HG03060 (cell line): ENCODE results near the gene PRKAR2B.
A peak's percentile ranks its signal among the peaks of the same experiment; 100 is the strongest.
"Not testable (repeated sequence)": the region's sequence is repeated elsewhere in the genome, so short reads cannot be mapped to it uniquely, and the experiment has no call there.

ENCODE experiments used
- ATAC-seq: cut with Tn5 transposase; IDR thresholded peaks from one replicate; pipeline ENCODE4 v1.9.1; 2021; ENCODE audit warnings: low read depth, moderate number of reproducible peaks; ENCODE audit not compliant: unreplicated experiment

Gene PRKAR2B

DNA sequence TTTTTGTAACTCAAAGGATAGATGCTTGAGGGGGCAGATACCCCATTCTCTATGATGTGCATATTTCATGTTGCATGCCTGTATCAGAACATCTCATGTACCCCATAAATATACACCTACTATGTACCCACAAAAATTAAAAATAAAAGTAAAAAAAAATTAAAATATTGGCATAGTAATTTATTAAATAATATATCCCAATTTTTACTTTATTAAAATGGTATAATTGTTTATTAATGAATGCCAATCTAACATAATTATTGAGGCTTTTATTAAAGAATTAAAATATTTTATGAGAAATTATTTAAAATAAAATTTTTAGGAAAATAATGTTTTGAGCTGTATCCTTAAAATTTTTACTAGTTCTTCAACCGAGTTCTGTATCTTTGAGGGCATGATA lies 105.4 kb downstream of the PRKAR2B start:
- ATAC-seq = no peak

DNA sequence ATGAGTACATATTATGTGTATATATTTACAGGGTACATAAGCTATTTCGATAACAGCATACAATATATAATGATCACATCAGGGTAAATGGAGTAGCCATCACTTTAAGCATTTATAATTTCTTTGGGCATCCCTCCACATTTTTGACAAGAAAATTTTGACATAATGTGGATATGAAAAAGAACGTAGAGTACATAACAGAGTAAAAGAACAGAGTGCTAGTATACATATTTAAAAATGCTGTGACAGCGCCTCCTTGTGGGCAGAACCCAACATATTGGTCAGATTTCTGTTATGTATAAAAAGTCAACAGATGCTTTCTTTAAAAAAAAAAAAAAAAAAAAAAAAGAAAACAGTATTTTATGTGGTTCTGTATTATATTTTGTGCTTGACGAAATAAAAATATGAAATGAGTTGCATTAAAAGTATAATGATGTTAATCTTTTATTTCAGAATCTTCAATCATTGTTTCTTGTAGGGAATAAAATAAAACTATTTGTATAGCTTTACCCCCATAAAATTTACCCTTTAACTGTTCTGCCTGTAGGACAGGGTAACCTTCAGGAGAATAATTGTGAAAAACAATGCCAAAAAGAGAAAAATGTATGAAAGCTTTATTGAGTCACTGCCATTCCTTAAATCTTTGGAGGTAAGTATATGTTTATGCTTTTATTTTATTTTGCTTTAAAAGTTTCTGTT lies 106.0 kb downstream of the PRKAR2B start:
- ATAC-seq = no peak

DNA sequence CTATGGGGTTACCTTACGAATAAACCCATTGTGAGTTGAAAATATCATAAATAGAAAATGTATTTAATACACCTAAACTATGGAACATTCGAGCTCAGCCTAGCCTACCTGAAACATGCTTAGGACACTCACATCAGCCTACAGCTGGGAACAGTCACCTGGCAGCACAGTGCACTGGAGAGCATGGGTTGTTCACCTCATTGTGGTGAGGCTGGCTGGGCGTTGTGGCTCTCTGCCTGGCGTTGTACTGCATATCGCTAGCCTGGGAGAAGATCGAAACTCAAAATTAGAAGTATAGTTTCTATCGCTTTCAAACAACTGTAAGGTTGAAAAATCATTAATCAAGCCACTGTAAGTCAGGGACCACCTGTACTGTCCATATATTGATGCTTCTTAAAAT lies 107.0 kb downstream of the PRKAR2B start:
- ATAC-seq = no peak

DNA sequence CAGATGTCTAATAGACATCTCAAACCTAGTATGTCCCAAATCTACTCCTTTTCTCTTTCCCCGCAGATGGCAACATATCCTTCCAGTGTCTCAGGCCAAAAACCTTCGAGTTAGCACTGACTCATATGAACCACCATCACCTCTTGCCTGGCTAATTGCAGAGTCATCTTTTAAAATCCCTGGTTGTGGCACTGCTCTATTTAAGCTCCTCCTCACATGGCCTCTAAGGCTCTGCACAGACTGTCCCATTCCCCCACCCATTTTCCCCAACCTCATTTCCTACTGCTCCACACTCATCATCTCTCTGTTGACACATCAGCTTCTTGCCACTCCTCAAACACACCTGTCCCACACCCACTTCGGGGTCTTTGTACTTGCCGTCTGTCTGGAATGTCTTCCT lies 107.5 kb downstream of the PRKAR2B start:
- no peak for ATAC-seq

DNA sequence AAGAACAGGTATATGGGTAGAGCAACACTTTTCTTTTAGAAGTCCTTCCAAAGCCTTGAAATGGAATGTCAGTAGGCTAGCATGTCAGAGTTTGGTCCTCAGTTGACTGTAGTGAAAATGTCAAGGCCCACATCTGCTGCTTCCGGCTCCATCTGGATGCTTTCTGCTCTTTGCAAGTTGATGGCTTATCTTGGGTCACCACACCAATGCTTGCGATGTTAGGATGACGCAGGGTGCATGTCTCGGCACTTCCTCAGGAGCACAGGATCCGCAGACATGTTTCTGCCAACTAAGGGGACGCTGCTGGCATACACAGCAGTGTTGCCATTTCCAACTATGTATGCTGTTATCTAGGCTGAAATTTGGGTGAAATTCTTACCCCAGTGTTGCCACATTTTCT lies 110.3 kb downstream of the PRKAR2B start:
- no peak for ATAC-seq

DNA sequence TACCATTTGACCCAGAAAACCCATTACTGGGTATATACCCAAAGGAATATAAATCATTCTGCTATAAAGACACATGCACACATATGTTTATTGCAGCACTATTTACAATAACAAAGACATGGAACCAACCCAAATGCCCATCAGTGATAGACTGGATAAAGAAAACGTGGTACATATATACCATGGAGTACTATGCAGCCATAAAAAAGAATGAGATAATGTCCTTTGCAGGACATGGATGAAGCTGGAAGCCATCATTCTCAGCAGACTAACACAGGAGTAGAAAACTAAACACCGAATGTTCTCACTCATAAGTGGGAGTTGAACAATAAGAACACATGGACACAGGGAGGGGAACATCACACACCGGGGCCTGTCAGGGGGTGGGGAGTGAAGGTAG lies 111.2 kb downstream of the PRKAR2B start:
- ATAC-seq = not testable (repeated sequence)

DNA sequence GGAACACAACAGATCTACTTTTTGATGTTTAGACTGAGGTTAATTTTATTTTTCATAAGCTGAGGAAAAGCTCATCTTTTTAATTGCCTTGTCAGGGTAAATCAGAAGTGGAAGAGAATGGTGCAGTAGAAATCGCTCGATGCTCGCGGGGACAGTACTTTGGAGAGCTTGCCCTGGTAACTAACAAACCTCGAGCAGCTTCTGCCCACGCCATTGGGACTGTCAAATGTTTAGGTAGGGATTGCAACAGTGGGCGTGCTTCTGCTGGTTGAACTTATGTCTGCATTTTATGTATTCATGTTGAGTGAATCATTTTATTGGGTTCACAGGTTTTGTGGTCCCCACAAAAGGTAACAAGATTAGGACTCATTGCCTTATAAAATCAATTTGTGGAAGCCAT lies 112.6 kb downstream of the PRKAR2B start:
- ATAC-seq = no peak

DNA sequence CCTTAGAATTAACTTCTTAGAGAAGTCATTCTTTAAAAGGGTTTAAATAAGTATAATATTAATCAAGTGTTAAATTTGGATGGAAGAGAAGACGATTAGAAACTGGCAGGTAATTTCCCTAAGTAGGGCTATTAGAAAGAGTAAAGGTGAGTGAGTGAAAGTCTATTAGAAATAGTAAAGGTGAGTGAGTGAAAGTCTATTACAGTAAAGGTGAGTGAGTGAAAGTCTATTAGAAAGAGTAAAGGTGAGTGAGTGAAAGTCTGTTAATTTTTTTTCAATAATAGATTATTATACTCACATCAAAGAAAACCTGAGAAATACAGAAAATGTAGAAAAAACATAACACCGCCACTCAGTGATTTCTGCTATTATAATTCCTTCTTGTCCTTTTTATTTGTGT lies 113.5 kb downstream of the PRKAR2B start:
- ATAC-seq = no peak

DNA sequence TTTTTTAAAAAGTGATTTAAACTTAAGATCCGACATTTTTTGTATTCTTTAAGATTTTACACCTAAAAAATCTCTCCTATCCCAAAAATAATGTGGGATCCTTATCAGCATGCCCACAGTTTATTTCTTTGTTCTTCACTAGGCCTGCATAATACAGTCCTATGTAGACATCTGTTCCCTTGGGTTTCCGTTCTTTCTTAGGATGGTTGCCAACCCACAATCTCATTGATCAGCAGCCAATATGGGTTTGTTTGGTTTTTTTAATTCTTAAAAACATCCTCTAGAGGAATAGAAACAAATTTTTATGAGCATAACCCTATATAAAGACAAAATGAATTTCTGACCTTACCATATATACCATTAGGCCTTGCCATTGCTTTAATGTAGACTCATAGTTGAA lies 115.9 kb downstream of the PRKAR2B start:
- no peak for ATAC-seq

DNA sequence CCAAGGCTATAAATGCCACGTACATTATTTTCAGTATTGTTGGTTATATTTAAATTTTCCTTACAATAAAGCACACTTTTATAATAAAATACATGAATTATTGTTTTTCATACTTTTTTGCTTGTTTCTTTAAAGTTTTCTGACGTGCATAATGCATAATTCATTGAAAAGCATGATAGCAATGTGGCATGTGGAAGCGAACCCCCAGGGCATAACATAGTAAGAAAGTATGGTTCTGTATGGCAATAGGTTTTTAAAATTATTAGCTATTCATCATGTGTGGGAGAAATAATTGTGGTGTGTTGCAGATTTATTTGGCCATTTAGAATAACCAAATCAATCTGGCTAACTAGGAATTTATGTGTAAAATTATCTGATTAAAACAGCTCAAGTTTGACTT lies 116.9 kb downstream of the PRKAR2B start:
- ATAC-seq = no peak

DNA sequence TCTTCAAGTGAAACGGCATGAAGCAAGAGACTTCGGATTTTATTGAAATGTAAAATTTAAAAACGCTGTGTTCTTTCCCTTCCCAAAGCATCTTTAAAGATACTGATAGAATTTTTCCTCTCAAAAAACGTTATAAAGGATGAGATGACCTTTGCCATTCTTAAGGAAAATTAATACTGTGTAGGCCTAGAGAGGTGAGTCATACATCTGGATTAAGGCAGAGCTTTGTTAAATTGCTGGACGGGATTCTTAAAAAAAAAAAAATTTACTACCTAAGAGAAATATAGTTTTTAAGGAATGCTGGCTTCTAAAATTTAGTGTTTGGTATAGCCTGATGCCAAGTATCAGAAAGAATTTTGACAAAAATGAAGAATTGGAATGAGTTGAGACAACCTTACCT lies 118.0 kb downstream of the PRKAR2B start:
- ATAC-seq = no peak

DNA sequence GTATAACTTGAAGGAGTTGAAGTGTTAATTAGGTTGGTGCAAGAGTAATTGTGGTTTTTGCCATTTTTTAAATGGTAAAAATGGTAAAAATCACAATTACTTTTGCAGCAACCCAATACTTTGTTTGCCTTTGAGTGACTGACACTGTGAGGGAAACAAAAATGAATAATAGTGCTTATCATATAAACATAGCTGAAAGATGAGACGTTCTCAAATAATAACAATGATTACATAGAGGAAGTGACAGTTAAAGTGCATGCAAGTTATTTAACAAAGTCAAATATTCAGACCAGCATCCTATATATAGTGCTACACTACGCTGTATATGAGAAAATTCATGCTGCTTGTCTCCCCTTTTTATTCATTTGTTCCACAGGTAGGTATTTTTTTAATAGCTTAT lies 119.6 kb downstream of the PRKAR2B start:
- no peak for ATAC-seq

DNA sequence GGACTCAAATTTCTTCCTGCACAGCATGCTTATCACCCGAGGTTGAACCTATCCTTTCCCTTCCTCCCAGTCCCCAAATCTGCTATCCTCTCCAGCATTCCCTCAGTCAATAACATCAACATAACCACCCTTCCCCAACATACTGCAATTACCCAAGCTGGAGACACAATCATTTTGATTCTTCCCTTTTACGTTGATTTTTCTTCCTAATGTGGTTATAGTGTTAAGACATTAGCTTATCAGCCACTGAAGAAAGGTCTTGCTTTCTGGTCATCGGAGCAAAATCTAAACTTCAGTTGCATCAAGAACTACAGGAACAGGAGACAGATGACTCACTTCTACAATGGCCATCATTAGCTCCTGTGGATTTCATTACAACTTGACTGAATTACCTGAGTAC lies 120.8 kb downstream of the PRKAR2B start:
- ATAC-seq = no peak

DNA sequence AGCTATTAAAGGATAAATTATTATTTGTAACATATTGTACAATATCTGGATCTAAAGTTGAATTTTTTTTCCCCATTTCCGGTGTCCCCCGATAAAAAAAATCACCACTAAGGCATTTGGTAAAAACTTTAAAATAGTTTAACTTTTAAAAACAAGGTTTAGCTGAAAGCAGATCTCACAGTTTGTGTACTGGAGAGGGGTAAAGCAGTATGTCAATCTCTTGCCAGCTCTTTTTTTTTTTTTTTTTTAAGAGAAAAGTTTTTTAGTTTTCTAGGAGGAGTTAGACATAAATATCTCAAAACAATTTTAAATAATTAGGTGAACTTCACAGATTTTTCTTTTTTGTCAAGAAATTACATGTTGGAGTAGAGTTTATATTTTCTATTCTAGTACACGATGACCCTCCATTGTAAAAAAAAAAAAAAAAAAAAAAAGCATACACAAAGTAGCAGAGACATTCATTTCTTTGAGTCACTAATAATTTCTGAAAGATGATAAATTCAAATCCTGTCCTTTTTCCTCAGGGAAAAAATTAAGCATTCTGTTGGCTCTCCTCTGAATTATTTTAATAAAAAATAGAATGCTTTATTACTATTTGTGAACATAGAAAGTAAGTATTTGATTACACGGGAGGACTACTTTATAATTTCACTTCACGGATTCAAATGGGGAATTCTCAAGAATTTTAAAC lies 122.4 kb downstream of the PRKAR2B start:
- no peak for ATAC-seq

DNA sequence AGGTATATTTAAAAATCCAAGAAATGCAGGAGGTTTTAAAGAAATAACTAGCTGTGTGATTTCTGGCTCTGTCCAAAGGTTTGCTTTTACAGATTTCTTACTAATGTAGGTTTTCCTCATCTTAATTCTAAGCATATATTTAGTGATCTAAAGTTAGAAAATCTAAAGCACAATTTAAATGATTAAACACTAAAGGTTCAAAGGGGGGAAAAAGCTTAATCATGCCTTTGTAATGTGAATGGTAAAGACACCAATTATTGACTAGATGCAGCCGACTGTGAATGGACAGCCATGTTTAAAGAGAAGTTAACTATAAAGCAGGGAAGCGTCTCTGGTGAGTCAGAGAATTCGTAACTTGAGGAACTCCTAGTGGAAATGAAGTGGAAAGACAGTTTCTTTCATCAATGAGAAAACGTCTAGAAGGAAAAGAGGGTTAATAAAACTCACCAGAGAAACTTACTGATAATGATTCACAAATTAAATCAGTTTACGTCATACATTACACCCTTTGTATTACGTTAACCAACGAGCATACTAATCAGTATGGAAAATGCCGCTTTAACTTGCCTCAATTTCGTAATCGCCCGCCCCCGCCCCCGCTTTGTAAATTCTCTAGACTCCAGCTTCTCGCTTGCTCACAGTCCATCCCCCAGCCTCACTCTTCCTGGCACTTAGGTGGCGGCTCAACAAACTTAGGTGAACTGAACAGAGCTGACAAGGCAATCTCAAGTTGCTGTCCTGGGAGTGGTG lies 123.2 kb downstream of the PRKAR2B start:
- ATAC-seq = no peak

DNA sequence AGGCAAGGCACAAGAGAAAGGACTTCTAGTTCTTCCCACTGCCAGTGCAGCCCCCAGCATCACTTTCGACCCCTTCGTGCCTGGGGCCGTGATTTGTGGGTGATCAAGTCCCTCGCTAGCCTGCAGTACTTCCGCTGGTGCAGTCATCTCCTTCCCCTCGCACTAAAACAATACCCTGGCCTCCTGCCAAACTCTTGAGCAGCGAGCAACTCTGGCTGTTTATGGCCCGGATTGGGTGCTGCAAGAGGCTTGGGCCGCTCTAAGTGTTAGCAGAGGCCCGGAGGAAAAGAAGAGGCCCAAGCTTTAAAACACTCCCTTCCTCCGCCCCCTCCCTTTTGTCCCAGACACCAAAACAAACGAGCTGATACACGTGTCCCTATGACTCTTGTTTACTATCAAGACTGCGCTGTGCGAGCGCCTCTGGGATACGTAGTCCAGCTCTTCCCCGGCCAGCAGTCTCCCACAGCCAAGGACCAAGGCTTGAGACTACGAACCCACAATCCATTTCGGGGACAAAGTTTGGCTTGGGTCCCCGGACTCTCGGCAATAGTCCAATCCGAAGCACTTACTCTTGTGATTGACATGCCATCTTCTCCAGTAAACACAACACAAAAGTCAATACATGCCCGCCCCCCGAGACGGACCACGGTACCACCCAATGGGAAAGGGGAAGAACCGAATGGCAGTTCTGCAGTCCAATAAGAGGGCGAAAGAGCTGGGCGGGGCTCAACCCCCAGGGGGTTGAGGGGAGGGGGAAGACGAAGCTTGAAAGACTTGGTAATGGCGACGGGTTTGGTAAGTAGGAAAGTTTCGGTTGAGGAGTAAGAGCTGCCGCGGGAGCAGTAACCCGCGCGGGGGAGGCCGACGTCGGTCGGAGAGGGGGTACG lies 124.0 kb downstream of the PRKAR2B start, which contains the start of gene HBP1:
Gene HBP1 (plus strand): TSS at position 771 of the 887 bp plus-strand sequence. CDS start 10,891 bp downstream, outside the sequence.
- ATAC-seq = peak; percentile 82

DNA sequence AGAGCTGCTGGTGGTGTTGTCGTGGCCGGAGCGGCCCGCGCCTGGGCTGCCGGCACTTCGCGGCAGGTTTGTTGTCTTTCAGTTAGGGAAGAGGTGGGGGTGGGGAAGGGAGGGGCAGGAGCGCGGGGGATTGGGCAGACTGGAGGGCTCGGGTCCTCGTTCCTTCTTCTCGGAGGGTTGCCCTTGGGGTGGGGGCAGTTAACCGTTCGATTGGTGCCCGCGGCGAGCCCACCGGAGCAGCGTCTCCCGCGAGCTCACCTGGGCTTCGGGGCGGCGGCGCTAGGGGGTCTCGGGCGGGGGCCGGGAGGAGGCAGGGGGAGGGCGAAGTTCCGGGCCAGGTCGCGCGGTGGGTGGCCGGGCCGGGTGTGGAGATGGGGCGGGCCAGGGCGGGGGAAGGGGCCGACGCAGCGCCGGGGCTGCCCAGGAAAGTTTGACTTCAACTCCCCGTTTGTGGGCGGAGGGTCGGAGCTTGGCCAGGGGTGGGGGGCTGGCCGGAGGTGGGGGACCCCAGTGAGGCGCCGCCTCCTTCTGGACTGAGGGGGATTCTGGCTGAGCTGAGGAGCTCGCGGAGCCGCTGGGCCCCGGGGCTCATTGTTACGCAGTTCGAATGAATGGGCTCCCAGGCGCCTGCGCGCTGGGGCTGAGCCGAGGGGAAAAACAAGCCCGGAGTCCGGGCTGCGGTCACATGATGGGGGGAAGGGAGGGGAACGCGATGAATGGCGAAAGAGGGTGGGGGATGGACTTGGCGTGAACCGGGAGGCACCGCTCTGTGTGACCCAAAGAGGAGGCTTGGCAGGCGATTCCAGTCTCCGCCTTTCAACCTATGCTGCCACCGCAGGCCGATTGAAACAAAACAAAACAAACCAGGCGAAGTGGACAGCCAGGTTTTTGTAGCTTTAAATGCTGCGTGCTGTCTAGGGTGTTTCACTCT lies 124.9 kb downstream of the PRKAR2B start:
- ATAC-seq = no peak

DNA sequence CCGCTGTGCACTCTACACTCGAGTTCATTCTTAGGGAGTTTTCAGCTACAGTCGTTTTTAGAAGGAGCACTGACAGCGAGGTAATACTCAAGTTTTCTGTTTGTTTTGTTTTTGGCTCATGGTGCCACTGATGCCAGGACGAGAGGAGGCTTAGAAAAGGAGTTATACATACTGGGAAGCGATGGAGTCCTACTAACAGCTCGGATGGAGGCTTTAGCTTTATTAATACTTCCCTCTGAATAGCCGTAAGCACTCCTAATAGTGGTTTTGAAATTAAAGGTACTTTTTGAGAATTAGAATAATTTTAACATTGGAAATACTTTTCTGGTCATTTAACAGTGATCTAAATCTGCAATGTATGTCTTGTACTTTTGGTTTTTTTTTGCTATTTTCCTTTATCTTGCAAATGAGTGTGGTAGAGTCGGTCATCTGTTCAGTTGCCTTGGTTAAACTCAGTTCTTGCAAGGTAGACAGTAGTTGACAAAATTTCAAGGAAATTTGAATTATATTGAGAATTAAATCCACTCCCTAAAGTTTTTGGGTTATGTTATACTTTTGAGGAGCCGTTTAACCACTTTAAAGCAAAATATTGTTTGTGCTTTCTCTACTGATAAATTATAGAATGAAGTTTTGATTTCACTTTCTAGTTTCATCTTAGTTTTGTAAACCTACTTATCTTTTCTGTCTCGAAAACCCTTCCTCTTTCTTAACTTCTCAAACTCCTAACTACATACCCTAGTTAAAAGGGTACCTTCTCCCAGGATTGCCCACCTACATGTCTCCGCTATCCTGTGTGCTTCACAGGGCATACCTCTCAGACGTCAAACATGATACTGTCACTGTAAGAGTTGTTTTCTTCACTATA lies 125.8 kb downstream of the PRKAR2B start:
- no peak for ATAC-seq

DNA sequence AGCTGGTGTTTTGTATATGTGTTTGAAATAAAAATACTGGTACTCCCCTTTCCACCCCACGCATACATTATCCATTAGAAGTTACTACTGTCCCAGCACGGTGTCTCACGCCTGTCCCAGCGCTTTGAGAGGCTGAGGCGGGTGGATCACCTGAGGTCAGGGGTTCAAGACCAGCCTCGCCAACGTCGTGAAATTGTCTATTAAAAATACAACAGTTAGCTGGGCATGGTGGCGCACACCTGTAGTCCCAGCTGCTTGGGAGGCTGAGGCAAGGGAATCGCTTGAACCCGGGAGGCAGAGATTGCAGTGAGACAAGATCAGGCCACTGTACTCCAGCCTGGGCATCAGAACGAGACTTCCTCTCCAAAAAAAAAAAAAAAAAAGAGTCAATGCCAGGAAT lies 127.0 kb downstream of the PRKAR2B start:
- no peak for ATAC-seq
